Parathyroid adenoma (tissue), 2 donors: ENCODE data around the gene LIPC.

ENCODE experiments used
- H2AFZ ChIP-seq: fragments of 300-600 bp; sonication (generic); one replicate; pipeline ENCODE4 v1.7.0; 2017; ENCODE audit warnings: antibody characterized with exemption, mild to moderate bottlenecking
- H3K27ac ChIP-seq: fragments of 300-600 bp; sonication (generic); one replicate; pipeline ENCODE4 v1.7.0; 2017
- H3K27me3 ChIP-seq: fragments of 300-600 bp; sonication (generic); one replicate; pipeline ENCODE4 v1.7.0; 2017; ENCODE audit warnings: low read length; ENCODE audit not compliant: control insufficient read depth, insufficient read depth
- H3K36me3 ChIP-seq: fragments of 300-600 bp; sonication (generic); one replicate; pipeline ENCODE4 v1.7.0; 2017; ENCODE audit warnings: low read length; ENCODE audit not compliant: control insufficient read depth, insufficient read depth
- H3K4me1 ChIP-seq: fragments of 300-600 bp; sonication (generic); one replicate; pipeline ENCODE4 v1.7.0; 2017; ENCODE audit warnings: control low read depth
- H3K4me2 ChIP-seq: fragments of 300-600 bp; sonication (generic); one replicate; pipeline ENCODE4 v1.7.0; 2017; ENCODE audit warnings: low read length
- H3K4me3 ChIP-seq: fragments of 300-600 bp; sonication (generic); one replicate; pipeline ENCODE4 v1.7.0; 2017; ENCODE audit warnings: low read depth, low read length
- H3K79me2 ChIP-seq: fragments of 300-600 bp; sonication (generic); one replicate; pipeline ENCODE4 v1.7.0; 2017; ENCODE audit warnings: control low read depth
- H3K9ac ChIP-seq: fragments of 300-600 bp; sonication (generic); one replicate; pipeline ENCODE4 v1.7.0; 2017; ENCODE audit warnings: mild to moderate bottlenecking
- H3K9me3 ChIP-seq: fragments of 300-600 bp; sonication (generic); one replicate; pipeline ENCODE4 v1.7.0; 2017; ENCODE audit warnings: low read length; ENCODE audit not compliant: control insufficient read depth
- TF ChIP-seq, protein P1 (sequence below): fragments of 300-600 bp; sonication (generic); IDR thresholded peaks from one replicate; pipeline ENCODE4 v1.7.0; 2017; ENCODE audit warnings: antibody characterized with exemption, mild to moderate bottlenecking
- donor health status: primary hyperparathyroidism.

The LIPC gene

DNA sequence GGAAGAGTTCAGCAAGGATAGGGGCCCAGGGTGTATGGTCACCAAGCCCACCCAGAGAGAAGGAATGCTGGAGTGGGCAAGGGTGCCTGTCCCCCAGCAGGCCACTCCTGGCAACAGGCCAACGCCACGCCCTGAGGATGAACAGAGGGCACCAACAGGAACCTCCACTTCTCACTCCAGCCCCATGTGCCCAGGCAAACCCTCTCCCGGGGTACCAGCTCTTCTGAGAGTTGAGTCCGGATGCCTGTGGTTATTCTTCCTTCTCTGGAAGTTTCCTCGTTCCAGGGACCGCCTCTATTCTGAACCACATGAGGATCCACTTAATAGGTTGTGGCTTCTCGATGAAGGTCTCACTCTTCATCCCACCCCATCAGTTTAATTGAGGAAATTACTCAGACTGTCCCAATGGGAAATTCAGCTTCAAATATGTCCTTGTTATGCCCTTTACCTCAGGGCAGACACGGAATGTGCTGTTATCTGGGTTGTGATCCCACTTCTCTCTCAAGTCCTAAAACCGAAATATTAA is 114.3 kb downstream of the LIPC start:
- TF ChIP-seq, protein P1, sequence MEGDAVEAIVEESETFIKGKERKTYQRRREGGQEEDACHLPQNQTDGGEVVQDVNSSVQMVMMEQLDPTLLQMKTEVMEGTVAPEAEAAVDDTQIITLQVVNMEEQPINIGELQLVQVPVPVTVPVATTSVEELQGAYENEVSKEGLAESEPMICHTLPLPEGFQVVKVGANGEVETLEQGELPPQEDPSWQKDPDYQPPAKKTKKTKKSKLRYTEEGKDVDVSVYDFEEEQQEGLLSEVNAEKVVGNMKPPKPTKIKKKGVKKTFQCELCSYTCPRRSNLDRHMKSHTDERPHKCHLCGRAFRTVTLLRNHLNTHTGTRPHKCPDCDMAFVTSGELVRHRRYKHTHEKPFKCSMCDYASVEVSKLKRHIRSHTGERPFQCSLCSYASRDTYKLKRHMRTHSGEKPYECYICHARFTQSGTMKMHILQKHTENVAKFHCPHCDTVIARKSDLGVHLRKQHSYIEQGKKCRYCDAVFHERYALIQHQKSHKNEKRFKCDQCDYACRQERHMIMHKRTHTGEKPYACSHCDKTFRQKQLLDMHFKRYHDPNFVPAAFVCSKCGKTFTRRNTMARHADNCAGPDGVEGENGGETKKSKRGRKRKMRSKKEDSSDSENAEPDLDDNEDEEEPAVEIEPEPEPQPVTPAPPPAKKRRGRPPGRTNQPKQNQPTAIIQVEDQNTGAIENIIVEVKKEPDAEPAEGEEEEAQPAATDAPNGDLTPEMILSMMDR, result no peak
- no peaks in the 10 kb centered on the region for H3K27me3 ChIP-seq
- peaks cover 11% of the 10 kb centered on the region for H3K4me1 ChIP-seq
- H3K4me2 ChIP-seq, result no peak overlapping the region
- H3K4me3 ChIP-seq, result no peak overlapping the region
- H3K79me2 ChIP-seq, result no peaks in the 10 kb centered on the region
- no peak overlapping the region for H3K9ac ChIP-seq
- H3K36me3 ChIP-seq, result no peaks in the 10 kb centered on the region
- H3K9me3 ChIP-seq, result no peaks in the 10 kb centered on the region
- H3K27ac ChIP-seq, result peak overlapping the region; percentile 90
- H2AFZ ChIP-seq, result no peak overlapping the region

DNA sequence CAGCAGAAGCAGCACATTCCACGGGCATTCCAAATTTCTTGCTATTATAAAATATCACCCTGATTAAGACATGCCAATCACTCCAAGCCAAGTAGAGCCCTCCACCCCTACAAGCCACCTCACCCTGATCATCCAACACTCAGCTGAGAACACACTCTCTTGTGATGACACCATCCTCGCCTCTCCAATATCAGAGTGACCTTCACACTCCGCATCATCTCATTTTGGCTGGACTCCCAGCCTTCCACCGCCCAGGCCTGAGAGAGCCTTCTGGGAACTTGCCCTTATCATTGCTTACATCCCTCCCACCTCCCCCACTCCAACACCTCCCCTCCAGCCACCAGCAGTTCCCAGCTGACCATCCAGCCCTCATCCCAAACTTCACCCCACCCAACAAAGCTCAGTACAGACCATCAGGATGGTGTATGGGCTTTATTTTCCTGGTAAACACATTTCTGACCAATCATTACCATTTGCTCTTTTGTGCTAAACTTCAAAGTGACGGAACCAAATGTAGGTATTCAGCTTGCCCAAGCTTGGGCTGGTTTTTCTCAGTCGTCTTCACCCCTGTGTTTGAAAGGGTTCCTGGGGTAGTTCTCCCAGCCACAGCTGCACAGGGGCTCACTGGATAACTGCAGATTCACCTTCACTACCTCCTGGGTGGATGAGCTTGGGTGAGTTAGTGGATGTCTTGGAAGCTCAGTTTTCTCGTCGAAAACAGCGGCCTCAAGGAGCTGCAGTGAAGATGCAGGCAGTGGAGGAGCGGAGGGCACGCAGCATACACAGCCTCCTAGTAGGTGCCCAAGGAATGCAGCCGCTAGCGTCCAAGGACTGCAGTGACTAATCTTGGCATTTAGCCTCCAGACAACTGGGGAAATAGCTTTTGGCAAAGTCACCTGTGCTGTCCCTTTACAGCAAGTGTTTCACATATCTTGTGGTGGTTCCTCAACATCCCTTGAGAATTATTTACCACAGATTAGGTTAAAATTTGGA is 115.1 kb downstream of the LIPC start:
- Histone ChIP-seq H3K36me3 (no peaks in the 10 kb centered on the region), H2AFZ (peak overlapping the region; percentile 69), H3K4me2 (no peak overlapping the region), H3K9ac (no peak overlapping the region), H3K4me1 (peaks cover 11% of the 10 kb centered on the region), H3K79me2 (no peaks in the 10 kb centered on the region), H3K27ac (peak overlapping the region; percentile 90), H3K4me3 (no peak overlapping the region), H3K27me3 (no peaks in the 10 kb centered on the region), H3K9me3 (no peaks in the 10 kb centered on the region)
- TF ChIP-seq, protein P1, result no peak

DNA sequence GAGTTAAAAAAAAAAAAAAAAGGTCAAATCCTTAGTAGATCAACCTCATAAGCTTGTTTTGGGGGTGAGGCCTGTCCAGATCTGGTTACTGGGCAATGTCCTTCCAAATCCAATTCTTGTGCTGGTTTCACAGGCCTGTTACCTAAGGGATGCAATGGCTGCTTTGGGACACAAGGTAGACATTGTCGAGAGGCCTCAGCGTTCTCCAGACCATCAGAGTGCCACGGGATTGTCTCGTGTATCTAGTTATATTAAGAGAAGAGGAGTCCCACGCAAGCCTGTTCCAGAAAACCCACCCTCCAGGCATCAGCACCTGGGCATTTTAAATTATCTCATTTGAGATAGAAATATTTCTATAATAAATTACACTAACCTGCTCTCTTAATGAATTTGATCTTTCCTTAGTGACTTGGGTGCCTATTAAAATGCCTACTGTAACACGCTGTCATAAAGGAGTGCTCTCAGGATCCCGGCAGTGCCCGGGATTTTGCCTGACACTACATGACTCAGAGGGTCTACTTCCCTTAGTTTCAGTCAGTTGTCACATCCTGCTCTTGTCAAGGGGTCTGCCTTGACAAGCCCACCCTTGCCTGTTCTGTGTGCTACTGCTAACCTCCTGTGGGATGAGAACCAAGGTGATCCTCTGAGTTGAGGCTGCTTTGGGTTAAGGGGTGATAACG is 116.0 kb downstream of the LIPC start:
- H3K79me2 ChIP-seq, result no peaks in the 10 kb centered on the region
- no peak overlapping the region for H3K4me2 ChIP-seq
- no peaks in the 10 kb centered on the region for H3K9me3 ChIP-seq
- peaks cover 11% of the 10 kb centered on the region for H3K4me1 ChIP-seq
- H3K36me3 ChIP-seq, result no peaks in the 10 kb centered on the region
- H3K27me3 ChIP-seq, result no peaks in the 10 kb centered on the region
- H3K4me3 ChIP-seq, result no peak overlapping the region
- H2AFZ ChIP-seq, result no peak overlapping the region
- H3K9ac ChIP-seq, result no peak overlapping the region
- H3K27ac ChIP-seq, result peak overlapping the region; percentile 90
- TF ChIP-seq, protein P1, result no peak

DNA sequence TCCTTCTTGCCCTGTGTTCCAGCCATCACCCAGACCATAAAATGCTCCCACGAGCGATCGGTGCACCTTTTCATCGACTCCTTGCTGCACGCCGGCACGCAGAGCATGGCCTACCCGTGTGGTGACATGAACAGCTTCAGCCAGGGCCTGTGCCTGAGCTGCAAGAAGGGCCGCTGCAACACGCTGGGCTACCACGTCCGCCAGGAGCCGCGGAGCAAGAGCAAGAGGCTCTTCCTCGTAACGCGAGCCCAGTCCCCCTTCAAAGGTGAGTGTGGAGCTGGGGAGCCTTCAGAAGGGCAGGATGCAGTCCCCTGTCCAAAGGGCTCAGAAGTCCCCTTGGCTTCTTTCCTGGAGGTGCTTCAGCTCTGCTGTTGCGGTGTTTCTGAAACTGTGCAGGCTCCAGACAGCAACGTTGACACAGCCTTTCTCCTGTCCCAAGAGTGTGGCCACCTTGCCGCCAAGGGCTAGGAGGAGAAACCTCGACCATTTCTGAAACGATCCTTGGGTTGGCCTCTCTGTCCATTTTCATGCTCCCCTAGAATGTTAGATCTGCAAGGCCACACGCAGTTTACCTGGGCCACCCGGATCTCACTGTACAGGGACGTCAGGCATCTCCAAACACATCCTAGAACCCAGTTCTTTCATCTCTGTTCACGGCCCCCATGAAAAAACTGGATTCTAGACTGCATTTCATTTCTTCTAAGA is 116.7 kb downstream of the LIPC start:
- Histone ChIP-seq H3K4me3 (no peak overlapping the region), H3K4me1 (peaks cover 11% of the 10 kb centered on the region), H2AFZ (peak overlapping the region; percentile 43), H3K4me2 (no peak overlapping the region), H3K9ac (no peak overlapping the region), H3K27me3 (no peaks in the 10 kb centered on the region), H3K79me2 (no peaks in the 10 kb centered on the region), H3K27ac (peak overlapping the region; percentile 90), H3K36me3 (no peaks in the 10 kb centered on the region), H3K9me3 (no peaks in the 10 kb centered on the region)
- TF ChIP-seq, protein P1, result no peak
